HG03108 (cell line): Measurements from ENCODE around the gene VPS26C.
A peak's percentile ranks its signal among the peaks of the same experiment; 100 is the strongest.

Experiments used
- ATAC-seq: cut with Tn5 transposase; IDR thresholded peaks from one replicate; pipeline ENCODE4 v1.9.1; 2021; ENCODE audit warnings: moderate library complexity; ENCODE audit not compliant: unreplicated experiment

The VPS26C gene

GRCh38 chr21:37266515-37267221 lies 466 bp downstream of the VPS26C start:
- peak; percentile 3 for ATAC-seq

DNA sequence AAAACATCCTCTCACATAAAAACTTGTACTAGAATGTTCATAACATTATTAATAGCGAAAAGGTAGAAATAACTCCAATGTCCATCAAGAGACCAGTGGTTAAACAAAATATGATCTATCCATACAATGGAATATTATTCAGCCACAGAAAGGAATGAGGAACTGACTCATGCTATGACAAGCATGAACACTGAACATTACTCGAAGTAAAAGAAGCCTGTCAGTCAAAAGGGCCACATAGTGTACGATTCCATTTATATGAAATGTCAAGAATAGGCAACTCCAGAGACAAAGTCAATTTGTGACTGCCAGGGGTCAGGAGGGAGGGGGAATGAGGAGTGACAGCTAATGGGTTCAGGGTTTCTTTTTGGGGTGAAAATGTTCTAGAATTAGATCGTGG lies 2.3 kb downstream of the VPS26C start:
- no peak for ATAC-seq

DNA sequence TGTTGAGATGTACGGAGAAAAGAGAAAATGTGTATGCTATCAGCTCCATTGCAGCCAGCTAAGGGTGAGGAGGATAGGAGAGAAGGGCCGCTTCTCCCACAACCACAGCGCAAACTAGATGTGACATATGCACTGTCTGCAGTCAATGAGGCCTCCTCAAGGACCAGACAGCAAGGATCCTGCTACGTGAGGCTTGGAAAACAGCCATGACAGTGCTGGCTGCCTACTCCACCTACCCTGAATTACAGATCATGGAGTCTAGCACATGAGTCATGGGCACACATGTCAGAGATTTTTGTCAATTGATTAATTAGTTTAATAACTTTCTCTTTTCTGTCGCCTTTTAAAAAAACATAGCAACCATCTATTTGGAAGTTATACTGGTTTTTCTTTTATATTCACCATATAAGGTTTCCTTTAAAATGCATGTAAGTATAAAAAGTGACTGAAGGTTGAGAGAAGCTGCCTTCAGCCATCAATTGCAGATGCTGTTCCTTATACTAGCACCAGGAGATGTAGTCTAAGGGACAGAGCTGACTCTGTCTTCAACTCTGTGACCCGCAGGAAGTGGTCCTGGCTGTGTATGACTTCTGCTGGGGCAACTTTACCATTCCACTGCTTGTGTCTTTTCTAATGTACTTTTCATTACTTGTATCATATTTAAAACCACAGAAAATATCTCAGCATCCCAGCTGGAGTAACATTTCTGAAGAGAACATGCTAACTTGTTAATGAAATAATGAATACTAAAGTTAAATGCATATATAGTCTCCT lies 3.1 kb downstream of the VPS26C start:
- no peak for ATAC-seq

DNA sequence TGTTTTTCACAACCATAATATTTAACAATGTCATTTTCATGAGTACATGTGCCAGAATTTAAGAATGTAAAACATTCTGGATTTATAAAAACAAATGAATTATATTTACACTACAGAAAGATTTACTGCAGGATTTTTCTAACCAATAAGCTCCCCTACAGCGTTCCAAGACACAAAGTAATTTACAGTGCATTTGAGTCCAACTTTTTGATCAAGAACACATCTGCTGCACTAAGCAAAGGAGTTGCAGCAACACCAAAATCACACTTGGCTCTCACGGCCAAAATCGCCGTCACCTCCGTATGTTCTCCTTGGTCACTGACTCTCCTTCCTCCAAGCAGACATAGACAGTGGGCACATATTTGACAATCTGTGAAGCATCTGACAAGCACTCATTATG lies 7.7 kb downstream of the VPS26C start:
- ATAC-seq = no peak

DNA sequence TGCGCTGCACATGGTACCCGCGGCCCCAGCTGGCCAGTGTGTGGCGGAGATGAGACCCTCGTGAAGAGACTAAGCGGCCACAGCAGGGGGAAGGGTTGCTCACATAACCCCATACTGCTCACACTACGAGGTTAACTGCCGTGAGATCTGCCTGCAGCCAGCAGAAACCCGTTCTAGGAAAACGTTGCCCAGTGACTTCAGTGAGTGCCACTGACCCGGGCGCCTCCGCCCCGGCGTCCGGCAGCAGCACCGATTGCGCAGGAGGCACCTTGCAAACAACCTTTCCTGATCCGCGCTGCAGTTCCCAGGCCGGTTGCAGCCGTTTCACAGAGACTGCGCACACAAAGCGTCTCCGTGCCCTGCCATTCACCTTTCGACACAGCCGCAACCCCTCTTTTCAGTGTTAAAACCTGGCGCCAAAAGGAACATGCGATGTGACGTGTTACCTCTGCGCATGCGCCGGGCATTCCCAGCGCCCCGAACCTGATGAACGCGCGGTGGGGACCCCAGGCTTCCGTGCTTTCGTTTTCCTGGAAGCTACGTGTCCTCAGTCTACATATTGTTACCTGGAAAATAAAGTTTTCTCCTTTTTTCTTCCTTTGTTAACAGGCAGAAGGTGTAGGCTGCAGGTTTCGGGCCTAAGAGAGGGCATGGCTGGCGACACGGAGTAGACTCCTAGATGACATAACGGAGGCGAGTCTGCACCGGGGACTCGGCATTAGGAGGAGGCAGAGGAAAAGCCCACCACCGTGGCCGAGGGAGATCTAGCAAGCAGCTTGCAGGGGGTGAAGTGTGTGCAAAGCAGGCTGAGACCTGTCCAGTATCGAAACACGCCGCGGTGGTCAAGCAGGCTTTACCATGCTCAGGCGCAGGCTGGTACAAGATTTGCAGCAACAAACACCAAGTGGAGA lies 8.9 kb downstream of the VPS26C start:
- peak; percentile 53 for ATAC-seq

GRCh38 chr21:37257511-37257966 lies 9.6 kb downstream of the VPS26C start:
- peak; percentile 23 for ATAC-seq

GRCh38 chr21:37253991-37254390 lies 13.1 kb downstream of the VPS26C start:
- ATAC-seq = no peak

- ATAC-seq = no peak
Observed at GRCh38 chr21:37251294-37251634, 15.9 kb downstream of the VPS26C start.

DNA sequence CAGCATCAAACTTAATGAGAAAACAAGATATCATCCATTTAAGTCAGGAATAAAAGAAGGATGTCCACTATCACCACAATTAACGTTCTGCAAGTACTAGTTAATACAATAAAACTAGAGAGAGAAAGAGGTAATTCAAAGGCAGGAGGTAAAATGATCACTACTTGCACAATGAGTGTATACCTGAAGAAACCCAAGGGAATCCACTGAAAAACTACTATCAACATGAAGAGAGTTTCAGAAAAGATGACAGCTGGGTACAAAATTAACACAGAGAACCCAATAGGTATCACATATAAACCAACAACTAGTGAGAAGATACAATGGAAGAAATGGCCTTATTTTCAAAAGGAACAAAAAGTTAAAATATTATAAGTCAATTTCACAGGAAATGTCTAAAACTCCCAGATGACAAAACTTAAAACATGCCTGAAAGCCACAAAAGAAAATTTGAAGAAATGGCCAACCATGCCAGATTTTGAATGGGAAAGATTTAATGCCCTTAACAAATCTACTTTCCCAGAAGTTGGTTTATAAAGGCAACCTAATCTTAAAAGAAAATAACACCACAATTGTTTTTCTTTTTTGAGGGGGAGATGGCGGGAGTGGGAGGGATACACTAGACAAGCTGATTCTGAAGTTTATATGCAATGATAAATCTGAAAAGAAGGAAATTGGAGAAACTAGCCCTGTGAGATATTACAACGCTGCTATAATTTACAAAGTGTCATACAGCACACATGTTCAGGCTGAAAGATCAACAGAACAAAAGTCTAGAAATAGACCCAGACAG lies 17.8 kb downstream of the VPS26C start:
- no peak for ATAC-seq

- ATAC-seq = no peak
Observed at GRCh38 chr21:37248298-37248697, 18.8 kb downstream of the VPS26C start.

DNA sequence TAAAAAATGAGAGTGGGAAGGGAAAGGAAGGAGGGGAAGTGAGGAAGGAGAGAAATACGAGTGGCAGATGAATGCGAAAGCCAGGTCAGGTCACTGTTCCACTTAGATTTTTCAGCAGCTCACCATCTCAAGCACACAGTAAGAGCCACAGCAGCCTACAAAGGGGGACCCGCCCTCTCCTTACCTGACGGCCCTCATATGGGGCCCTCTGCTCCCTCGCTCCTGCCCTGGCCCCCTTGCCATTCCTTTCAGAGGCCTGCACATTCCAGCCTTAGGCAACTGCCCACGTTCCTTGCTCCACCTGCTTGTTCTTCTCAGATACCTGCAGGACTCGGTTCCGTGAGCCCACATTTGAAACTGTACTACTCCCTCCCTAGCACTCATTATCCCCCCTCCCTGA lies 22.0 kb downstream of the VPS26C start:
- no peak for ATAC-seq

DNA sequence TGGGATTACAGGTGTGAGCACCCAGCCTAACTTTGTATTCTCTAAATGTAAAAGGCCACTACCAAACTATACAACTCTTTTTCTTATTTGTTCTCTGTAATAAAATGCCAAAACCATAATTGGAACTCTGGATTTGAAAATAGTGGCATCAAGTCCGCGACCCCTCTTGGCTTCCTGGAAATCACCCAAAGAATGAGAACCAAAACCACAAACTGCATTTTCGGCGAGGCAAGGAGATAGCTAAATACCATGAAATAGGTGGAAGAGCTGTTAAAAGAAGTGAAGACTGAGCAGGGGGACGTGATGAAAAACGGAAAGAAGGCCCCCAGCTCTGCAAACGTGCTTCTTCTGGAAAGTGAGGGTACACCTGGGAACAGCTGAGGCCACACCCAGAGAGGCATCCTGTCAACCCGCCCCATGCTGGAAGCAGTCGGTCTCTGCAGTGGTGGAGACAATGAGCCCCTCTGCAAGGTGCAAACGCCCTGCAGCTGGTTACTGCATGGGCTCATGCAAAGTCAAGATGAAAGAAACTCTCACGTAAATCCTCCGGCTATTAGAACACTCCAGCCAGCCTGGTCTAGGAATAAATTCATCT lies 22.5 kb downstream of the VPS26C start:
- ATAC-seq = no peak

DNA sequence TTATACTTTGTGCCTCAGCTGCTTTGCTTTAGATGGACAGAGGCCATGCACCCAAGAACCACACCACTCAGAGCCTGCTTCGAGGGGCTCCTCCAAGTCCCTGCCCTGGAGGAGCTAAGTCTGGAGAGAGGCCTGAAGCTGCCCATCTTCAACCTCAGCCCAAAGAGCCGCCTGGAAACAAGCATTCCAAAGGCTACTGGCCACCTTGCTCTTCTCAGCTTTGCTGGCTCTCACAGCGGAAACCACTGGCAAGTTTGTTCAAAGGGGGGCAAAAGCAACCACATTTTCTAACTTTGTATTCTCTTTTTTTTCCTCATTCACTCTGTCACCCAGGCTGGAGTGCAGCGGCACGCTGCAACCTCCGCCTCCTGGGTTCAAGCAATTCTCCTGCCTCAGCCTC lies 23.2 kb downstream of the VPS26C start:
- ATAC-seq = no peak

GRCh38 chr21:37241426-37241825 lies 25.7 kb downstream of the VPS26C start:
- no peak for ATAC-seq

DNA sequence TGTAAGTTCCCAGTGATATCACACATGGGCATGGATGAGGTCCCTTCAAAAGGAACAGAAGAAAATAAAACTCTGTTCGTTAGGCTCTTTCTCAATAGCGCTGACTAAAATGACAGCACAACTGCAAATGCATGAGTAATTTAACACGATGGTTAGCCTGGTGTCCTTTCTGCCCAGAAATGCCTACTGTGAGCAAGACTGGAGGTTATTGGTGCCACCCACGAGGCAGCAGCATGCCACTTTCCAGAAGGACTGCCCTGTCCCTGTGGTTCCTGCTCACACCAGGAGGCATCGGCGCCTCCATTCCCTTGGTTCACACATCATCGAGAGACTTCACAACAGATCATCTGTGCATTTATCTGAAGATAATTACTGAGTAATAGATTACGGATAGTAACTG lies 26.2 kb downstream of the VPS26C start:
- no peak for ATAC-seq

- ATAC-seq = no peak
Observed at GRCh38 chr21:37237764-37238163, 29.4 kb downstream of the VPS26C start.

- no peak for ATAC-seq
Observed at GRCh38 chr21:37237346-37237745, 29.8 kb downstream of the VPS26C start.

DNA sequence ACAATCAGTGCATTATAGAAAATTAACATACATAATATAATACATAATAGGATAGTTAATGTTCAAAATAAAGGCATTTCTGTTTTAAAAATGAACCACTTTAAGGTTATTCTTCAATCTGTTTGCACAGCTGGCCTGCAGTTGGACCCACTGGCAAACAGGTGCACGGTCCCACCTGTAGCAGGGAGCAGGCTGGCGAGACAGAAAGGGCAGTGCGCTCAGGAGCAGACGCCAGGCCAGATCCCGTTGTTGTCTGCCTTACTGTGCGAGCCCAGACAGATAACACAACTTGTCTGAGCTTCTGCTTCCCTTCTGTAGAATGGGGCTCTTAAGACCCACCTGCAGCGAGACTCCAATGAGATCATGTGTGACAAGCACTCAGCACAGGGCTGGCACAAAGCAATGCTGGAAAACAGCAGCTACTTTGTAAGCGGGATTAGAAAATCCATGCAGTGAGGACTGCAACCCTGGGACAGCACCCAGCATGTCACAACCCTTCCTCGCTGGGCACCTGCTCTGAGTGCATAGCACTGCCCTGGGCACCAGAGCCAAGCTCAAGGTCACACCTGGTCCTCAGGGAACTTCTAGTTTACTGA lies 33.5 kb downstream of the VPS26C start:
- ATAC-seq = no peak

- peak; percentile 67 for ATAC-seq
Observed at GRCh38 chr21:37232274-37233018, 34.7 kb downstream of the VPS26C start.
